Measurements from ENCODE around the gene TBXAS1. TPM values are rescaled to one million over a fixed set of nuclear protein-coding genes. Genes with fewer than 3 reads are reported as not detected.
A peak's percentile ranks its signal among the peaks of the same experiment; 100 is the strongest.

TBXAS1 gene
- total RNA-seq, 2 experiments from 2014 or later: 5.5 to 6.0 TPM

DNA sequence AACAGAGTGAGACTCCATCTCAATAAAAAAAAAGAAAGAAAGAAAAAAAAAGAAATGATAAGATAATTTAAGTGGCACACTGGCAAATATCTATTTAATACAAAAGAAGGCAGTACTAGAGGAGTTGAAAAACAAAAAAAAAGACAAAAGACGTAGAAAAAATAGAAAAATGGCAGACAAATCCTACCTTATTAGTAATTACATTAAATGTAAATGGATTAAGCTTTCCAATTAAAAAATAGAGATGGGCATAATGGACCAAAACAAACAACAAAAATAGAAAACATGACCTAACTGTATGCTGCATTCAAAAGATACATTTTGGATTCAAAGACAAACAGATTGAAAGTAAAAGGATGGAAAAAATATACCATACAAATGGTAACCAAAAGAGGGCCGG is 239.0 kb downstream of the TBXAS1 start:
- peaks cover 13% of the 10 kb centered on the region for H3K4me1 ChIP-seq (ENCODE audit: insufficient read depth, low read length)
- Mint-ChIP-seq H3K9me3 (peaks cover 8% of the 10 kb centered on the region), H3K36me3 (ENCODE audit: low read depth) (peaks cover 19% of the 10 kb centered on the region), H3K27me3 (peaks cover 7% of the 10 kb centered on the region), H3K4me1 (ENCODE audit: low read depth) (peaks cover 21% of the 10 kb centered on the region), H3K4me3 (no peak overlapping the region), H3K27ac (no peak overlapping the region)
- peaks cover 4 to 14% of the 10 kb centered on the region in 2 experiments for H3K9me3 ChIP-seq (ENCODE audit: control insufficient read depth in 1 of 2, insufficient read depth in 1 of 2, low read length in 2 of 2)
- no peak overlapping the region for H3K27ac ChIP-seq (ENCODE audit: low read depth in 1 of 2, low read length in 2 of 2)
- ATAC-seq (ENCODE audit: poor library complexity) (no peak), DNase-seq (no peak)
- no peak overlapping the region for H3K4me3 ChIP-seq (ENCODE audit: low read length)
- POLR2A ChIA-PET: no interaction called here
- intact Hi-C loops (cut with DNase I, micrococcal nuclease): loop anchor here in 1 of 2 experiments (10.0 kb wide), 1 partner anchor 407 kb away; the partner anchor contains the start of gene MKRN1
- TF ChIP-seq CTCF (IDR thresholded peaks at IDR 0.05): no peak
- no peaks in the 10 kb centered on the region for H3K27me3 ChIP-seq (ENCODE audit: control insufficient read depth in 1 of 2, insufficient read depth in 2 of 2, low read length in 2 of 2)
- no peaks in the 10 kb centered on the region for H3K36me3 ChIP-seq (ENCODE audit: insufficient read depth, low read length)
- CTCF ChIA-PET: no interaction called here

GRCh38 chr7:140069298-140069949 is 240.4 kb downstream of the TBXAS1 start:
- H3K27me3 Mint-ChIP-seq: peaks cover 7% of the 10 kb centered on the region
- peak in 3 of 14 experiments; percentile 30 to 48 (median 33) for DNase-seq
- H3K27me3 ChIP-seq (ENCODE audit: control insufficient read depth in 1 of 2, insufficient read depth in 2 of 2, low read length in 2 of 2): no peaks in the 10 kb centered on the region
- H3K27ac Mint-ChIP-seq: peak overlapping the region; percentile 47
- peak; percentile 80 for ATAC-seq (ENCODE audit: poor library complexity)
- peaks cover 13% of the 10 kb centered on the region for H3K36me3 Mint-ChIP-seq (ENCODE audit: low read depth)
- ChIA-PET CTCF (interaction anchor here (0.7 kb wide), 1 partner anchor 10 kb away, joined by 3 read pairs; no protein-coding TSS in a partner anchor), POLR2A (no interaction called here)
- intact Hi-C loops (cut with DNase I, micrococcal nuclease): loop anchor here in 1 of 2 experiments (10.0 kb wide), 1 partner anchor 405 kb away; the partner anchor contains the start of gene MKRN1
- peaks cover 5% of the 10 kb centered on the region for H3K4me1 ChIP-seq (ENCODE audit: insufficient read depth, low read length)
- no peak overlapping the region for H3K4me3 Mint-ChIP-seq
- H3K36me3 ChIP-seq (ENCODE audit: insufficient read depth, low read length): no peaks in the 10 kb centered on the region
- no peak for TF ChIP-seq CTCF (IDR thresholded peaks at IDR 0.05)
- peaks cover 11% of the 10 kb centered on the region for H3K4me1 Mint-ChIP-seq (ENCODE audit: low read depth)
- no peak overlapping the region for H3K27ac ChIP-seq (ENCODE audit: low read depth in 1 of 2, low read length in 2 of 2)
- no peak overlapping the region for H3K4me3 ChIP-seq (ENCODE audit: low read length)
- H3K9me3 Mint-ChIP-seq: peaks cover 8% of the 10 kb centered on the region
- peaks cover 4 to 14% of the 10 kb centered on the region in 2 experiments for H3K9me3 ChIP-seq (ENCODE audit: control insufficient read depth in 1 of 2, insufficient read depth in 1 of 2, low read length in 2 of 2)

Other genes starting within 250 kb of the TBXAS1 start
- gene HIPK2, start 51.3 kb upstream of the TBXAS1 start, total RNA-seq: 10 to 100 TPM; 36.5 to 37.0 TPM
- 10 to 100 TPM; 76.7 to 78.5 TPM for gene PARP12, start 233.7 kb downstream of the TBXAS1 start, total RNA-seq